KOPT-K1 (cell line): Measurements from ENCODE around the gene TMEM179B.

ENCODE experiments used
- H3K27ac ChIP-seq: fragments of 200-600 bp; sonication (generic); 2 replicates; pipeline ENCODE4 v1.5.1; 2016; ENCODE audit warnings: antibody characterized with exemption, mild to moderate bottlenecking, low read depth, low read length; ENCODE audit not compliant: poor library complexity, severe bottlenecking
- H3K36me3 ChIP-seq: fragments of 200-600 bp; sonication (generic); 2 replicates; pipeline ENCODE4 v1.5.1; 2017; ENCODE audit warnings: antibody characterized with exemption, mild to moderate bottlenecking, low read length, moderate library complexity; ENCODE audit not compliant: insufficient read depth
- H3K9me3 ChIP-seq: fragments of 200-600 bp; sonication (generic); 2 replicates; pipeline ENCODE4 v1.5.1; 2017; ENCODE audit warnings: antibody characterized with exemption, low read length, mild to moderate bottlenecking; ENCODE audit not compliant: insufficient read depth, poor library complexity, severe bottlenecking

TMEM179B gene

DNA sequence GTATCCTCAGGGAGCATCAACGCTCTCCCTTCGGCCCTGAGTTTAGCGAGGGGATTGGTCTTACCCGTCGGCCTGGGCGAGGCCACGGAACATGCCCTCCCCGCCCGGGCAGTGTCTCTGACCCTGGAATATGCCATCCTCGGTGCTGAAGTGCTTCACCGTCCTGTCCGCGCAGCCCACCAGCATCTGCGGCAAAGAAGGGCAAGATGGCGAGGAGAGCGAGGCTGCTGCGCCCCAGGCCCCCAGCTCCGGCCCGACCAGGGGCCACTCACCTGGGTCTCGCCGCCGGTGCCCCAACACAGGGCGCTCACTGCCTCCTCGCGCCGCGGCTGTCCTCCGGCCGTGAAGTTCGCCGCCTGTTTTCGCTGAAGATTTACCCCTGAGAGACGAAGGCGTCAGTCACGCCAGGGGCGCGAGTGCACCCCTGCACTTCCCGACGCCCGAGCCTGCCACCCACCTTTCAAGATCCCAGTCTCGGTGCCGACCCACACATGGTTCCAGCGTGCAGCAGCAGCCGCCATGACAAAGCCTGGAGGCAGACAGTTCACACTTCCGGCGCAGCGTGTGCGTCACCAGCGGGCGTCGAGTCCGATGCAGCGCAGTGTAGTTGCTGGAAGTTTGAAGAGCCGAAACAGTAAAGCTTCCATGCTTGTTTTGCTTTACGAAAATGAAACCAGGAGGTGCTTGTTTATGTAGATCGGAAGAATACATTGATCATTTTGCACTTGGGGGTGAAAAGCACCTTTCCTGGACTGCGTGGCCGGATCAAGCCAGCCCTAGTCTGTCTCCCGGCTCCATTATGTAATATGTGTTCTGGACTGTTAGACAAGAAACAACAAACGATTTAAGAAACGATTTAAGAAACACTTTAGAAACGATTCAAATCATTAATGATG is 52.1 kb downstream of the TMEM179B start, which contains the start of gene WDR74:
Gene WDR74, minus strand, starts transcription at position 541 of the 896 bp plus-strand sequence. Its CDS starts 20 bp downstream, at position 521.
- Histone ChIP-seq H3K36me3 (peaks cover 38% of the 10 kb centered on the region), H3K27ac (peak within 1 kb of the TSS; percentile 79), H3K9me3 (no peaks in the 10 kb centered on the region)
